Measurements from ENCODE around the gene PRKCZ. TPM values are rescaled to one million over a fixed set of nuclear protein-coding genes. Genes with fewer than 3 reads are reported as not detected.

The PRKCZ gene
- total RNA-seq, 1 experiment from 2014 or later, result 1.6 TPM

DNA sequence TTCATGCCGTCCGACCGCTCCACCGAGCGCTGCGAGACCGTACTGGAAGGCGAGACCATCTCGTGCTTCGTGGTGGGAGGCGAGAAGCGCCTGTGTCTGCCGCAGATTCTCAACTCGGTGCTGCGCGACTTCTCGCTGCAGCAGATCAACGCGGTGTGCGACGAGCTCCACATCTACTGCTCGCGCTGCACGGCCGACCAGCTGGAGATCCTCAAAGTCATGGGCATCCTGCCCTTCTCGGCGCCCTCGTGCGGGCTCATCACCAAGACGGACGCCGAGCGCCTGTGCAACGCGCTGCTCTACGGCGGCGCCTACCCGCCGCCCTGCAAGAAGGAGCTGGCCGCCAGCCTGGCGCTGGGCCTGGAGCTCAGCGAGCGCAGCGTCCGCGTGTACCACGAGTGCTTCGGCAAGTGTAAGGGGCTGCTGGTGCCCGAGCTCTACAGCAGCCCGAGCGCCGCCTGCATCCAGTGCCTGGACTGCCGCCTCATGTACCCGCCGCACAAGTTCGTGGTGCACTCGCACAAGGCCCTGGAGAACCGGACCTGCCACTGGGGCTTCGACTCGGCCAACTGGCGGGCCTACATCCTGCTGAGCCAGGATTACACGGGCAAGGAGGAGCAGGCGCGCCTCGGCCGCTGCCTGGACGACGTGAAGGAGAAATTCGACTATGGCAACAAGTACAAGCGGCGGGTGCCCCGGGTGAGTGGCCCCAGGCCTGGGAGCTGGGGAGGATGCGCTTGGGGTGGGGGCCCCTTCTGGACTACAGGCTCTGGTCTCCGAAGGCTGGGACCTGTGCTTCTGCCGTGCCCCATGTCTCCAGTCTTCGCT, 179.0 kb downstream of the PRKCZ start:
- DNase-seq (ENCODE audit: low spot score), result no peak

DNA sequence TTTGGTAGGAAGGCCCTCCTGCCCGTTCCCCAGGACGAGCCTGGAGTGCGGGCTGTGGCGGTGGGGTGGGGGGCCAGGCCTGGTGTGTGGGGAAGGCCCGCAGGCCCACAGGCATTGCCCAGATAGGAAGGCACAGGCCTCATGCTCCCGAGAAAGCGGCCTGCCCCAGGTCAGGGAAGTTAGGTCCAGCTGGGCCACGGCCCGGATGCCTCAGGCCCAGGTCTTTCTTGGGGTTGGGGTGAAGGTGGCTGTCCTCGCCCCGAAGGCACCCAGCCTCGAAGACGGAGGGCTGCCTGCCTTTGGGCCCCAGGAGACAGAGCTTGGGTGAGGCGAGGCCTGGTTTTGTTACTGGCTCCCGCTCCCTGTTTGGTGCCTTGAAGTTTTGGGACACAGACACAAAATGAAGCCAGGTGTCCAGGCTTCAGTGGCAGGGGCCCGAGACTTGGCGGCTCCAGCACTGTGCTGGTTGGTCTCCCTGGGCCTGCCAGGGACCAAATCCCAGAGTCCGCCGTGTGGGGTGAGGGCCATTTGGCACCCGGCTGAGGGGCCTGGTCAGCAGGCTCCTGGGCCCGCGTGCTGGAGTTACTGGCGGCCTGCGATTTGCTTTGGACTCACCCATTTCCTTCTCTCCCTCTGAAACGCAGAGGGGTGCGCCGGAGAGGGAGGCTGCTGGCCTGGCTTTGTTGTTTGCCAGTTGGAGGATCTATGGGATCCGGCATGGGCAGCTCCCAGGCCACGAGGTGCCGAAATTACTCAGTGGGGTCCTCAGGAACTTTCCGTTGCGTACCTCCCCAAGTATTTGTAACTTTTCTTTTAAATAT, 179.9 kb downstream of the PRKCZ start:
- no peak for DNase-seq (ENCODE audit: low spot score)

DNA sequence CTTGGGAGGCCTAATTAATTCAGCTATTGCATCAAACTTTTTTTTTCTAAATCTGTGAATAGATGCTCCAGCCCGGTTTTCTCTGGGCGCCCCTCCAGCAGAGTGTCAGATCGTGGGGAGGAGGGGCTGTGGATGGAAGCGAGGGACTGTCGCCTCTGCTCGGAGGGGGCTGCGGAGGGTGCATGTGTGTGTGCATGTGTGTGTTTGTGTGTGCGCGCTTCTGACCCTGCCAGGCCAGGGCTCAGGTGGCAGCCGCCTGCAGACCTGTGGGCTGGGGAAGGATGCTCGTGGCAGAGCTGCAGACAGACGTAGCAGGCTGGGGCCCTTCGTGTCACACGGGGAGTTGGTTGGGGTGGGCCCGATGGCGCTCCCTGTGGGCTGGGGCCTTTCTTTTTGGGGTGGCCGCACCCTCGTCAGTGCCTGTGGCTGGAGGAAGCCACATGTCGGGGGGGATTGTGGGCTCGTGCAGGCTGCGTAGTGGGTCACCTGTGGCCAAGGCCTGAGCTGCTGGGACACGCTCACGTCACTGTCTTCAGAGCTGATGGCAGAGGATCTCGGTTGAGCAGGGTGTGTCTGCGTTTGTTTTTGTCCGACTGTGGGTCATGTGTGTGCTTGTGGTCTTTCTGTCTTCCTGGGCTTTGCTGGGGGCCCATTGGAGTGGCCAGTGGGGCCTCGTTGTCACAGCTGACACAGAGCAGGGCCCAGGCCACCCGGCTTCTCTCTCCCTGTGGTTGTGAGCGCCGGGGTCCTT, 180.7 kb downstream of the PRKCZ start:
- no peak for DNase-seq (ENCODE audit: low spot score)

DNA sequence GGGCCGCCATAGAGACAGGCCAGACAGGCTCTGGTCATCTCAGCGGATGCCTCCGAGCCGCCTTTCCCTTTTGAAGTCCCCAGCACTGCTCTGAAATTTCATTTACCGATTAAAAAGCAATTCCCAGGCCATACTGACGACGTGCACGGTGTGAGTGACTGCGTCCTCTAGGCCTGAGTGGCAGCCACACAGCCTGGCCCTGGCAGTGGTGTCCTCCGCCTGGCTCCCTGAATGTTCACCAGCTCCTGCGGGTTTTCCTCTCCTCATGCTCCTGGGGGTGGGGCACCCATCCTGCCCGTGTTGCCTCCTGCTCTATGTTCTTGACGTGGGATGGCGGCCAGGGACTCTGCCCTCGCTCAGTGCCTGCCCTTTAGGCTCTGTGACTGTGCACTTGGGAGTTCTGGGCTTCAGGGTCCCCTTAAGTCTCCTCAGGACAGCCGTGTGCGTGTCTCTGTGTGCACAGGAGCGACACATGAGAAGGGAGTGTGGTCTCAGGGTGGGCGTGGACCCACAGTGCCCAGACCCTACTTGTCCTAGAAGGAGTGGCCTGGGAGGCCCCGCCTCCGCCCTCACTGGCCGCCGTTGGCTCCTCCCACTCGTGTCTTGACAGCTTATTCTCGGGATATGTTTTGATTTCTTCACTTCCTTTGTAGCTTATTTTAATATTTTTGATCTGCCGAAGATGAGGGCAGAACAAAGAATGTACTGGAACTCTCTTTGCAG, 181.5 kb downstream of the PRKCZ start:
- DNase-seq (ENCODE audit: low spot score), result no peak

DNA sequence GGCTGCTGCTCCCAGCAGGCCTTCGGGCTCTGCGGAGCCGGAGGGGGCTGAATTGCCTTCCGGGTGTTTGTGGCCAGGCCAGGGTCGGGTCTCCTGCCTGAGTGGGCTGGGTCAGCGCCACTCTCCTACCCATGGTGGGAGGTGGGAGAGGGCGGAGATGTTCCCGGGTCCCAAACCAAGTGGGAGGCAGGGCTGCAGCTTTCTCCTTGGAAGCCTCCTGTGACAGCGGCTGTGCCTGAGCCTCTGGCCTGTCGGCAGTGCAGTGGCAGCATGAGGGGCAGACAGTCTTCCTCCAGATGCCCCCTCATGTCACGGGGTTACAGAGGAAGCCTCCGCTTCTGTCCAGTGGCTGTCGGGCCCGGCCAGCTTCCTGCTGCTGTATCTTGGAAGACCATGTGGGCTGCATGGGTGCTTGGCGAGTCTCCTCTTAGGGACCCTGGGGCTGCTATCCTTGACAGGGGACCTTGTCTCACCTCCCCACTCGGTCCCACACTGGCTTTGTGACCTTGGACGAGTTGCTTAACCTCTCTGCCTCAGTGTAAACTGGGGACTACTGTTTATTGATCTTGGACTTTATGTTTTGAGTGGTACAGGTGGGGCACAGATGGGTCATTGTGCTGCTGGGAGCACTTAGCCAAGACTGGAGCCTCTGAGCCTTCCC, 182.2 kb downstream of the PRKCZ start:
- DNase-seq (ENCODE audit: low spot score), result no peak

DNA sequence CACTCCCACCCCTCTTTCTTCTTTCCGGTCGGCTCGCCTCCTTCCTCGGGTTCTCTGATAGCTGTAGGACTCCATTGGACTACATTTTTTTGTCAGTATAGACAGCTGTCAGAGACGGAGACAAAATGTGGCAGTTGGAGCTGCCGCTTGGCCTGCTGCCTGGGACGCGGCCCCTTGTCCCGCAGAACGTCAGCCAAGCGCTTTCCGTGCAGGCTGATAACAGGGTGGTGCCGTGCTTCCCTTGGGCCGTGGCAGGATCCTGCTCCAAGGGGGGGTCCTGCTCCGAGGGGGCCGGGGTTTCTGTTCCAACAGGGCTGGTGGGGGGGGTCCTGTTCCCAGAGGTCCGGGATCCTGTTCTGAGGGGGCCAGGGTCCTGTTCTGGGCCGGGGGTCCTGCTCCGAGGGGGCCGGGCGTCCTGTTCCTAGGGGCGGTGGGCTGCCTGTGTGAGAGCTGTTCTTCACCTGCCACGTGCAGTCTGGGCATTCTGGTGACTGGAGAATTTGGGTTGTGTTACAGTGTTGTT, 182.8 kb downstream of the PRKCZ start:
- no peak for DNase-seq (ENCODE audit: low spot score)

DNA sequence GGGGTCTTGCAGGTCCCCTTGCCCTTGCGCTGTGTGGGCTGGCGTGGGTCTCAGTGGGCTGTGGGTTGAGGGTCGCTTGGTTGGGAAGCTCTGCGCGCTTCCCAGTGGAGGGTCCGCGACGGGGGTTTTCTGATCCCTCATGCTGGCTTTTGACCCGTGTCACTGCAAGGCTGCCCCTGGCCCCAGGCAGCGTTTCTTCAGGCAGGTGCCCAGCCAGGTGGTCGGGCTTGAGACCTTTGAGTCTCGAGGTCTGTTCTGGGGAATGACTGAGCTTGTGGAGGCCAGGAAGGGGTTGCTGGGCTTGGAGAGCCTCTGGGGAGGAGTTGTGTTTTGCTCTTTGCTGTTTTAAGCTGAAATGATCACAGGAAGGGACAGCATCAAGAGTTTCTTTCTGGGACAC, 183.3 kb downstream of the PRKCZ start:
- no peak for DNase-seq (ENCODE audit: low spot score)

DNA sequence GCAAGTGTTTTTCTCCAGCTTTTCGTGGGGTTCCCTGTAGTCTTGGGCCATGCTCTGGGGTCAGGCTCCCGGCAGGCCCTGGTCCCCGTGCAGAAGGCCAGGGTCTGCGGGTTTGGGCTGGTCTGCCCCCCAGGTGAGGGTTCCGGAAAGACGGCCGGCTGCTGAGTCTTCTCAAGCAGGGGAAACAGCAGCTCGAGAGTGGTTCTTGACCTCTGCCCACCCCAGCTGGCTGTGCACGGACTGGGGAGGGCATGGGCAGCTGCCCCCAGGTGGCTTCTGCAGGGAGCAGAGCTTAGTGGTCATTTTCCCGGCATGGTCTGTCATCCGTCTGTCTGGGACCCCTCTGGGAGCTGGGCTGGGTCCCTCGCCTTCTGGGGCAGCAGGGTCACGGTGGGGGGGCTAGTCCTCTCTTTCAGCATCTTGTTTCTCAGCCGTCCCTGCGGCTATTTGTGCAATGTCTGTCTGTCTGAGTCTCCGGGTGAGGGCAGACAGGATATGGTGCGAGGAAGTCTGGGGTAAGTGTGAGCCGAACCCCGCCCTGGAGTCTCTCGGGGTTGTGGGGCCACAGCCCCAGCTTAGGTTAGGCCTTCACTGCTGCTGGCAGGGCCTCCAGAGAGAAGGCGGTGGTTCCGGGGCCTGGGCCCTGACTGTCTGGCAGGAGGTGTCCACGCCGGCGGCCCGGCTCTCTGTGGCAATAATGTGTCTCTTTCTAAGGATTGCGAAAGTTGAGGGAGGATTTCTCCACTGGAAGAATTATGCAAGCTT, 184.0 kb downstream of the PRKCZ start:
- no peak for DNase-seq (ENCODE audit: low spot score)

DNA sequence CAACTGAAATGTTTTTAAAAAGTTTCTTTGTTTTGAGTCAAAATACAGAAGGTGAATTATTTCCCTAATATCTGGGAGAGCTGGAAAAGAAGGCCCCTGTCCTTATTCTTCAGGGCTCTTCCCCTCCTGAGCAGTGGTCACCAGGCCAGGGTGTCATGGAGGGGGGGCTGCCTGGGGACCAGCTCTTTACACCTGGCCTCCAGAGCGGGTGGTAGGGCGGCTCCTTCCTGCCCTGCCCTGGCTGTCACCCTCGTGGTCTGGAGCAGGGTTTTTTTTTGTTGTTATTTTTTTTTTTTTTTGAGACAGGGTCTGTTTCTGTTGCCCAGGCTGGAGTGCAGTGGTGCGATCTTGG, 184.5 kb downstream of the PRKCZ start:
- DNase-seq (ENCODE audit: low spot score), result no peak

Other genes starting within 250 kb of the PRKCZ start
- gene GNB1, start 159.3 kb upstream of the PRKCZ start, total RNA-seq (2014; rRNA removed; shearing (Covaris generic)), result 39.2 and 44.0 TPM in 2 replicates
- gene CALML6, start 135.2 kb upstream of the PRKCZ start, total RNA-seq (2014; rRNA removed; shearing (Covaris generic)), result not detected in 2 replicates
- not detected in 2 replicates for gene TMEM52, start 131.1 kb upstream of the PRKCZ start, total RNA-seq (2014; rRNA removed; shearing (Covaris generic))
- gene CFAP74, start 46.6 kb upstream of the PRKCZ start, total RNA-seq (2014; rRNA removed; shearing (Covaris generic)), result not detected in 2 replicates
- 0.07 and 0.26 TPM in 2 replicates for gene GABRD, start 31.1 kb upstream of the PRKCZ start, total RNA-seq (2014; rRNA removed; shearing (Covaris generic))
- gene FAAP20, start 144.4 kb downstream of the PRKCZ start, total RNA-seq (2014; rRNA removed; shearing (Covaris generic)), result 18.6 and 34.6 TPM in 2 replicates
- 4.1 and 14.8 TPM in 2 replicates for gene SKI, start 177.9 kb downstream of the PRKCZ start, total RNA-seq (2014; rRNA removed; shearing (Covaris generic))